Fibroblast of skin of left quadriceps (primary cell): ENCODE data around the gene CDK12.

Source experiments
- DNase-seq, 2 experiments: peaks; one replicate each; pipeline ENCODE4 v3.0.0-alpha.2; 2013; ENCODE audit warnings: low read depth in 2 of 2

CDK12 gene

GRCh38 chr17:39582658-39583057, 121.4 kb downstream of the CDK12 start:
- no peak for DNase-seq
